Loucy (cell line): ENCODE measurements around the gene ABHD14A.

Source experiments
- H2AFZ ChIP-seq: fragments of 200-600 bp; sonication (generic); 2 replicates; pipeline ENCODE4 v1.6.0; 2016; ENCODE audit warnings: antibody characterized with exemption, mild to moderate bottlenecking, low read length, moderate library complexity
- H3F3A ChIP-seq: fragments of 200-600 bp; 2 replicates; pipeline ENCODE4 v1.6.0; 2016; ENCODE audit warnings: antibody characterized with exemption, low read depth, mild to moderate bottlenecking
- H3K27me3 ChIP-seq: fragments of 200-600 bp; sonication (generic); 2 replicates; pipeline ENCODE4 v1.6.1; 2014; ENCODE audit warnings: low read length, mild to moderate bottlenecking; ENCODE audit not compliant: insufficient read depth, poor library complexity, severe bottlenecking
- H3K36me3 ChIP-seq: fragments of 200-600 bp; sonication (generic); 2 replicates; pipeline ENCODE4 v1.6.1; 2016; ENCODE audit warnings: low read length; ENCODE audit not compliant: insufficient read depth
- H3K4me1 ChIP-seq: fragments of 200-600 bp; sonication (generic); 2 replicates; pipeline ENCODE4 v1.5.1; 2014; ENCODE audit warnings: low read length, mild to moderate bottlenecking; ENCODE audit not compliant: insufficient read depth, poor library complexity, severe bottlenecking
- H3K4me2 ChIP-seq: fragments of 200-600 bp; sonication (generic); 2 replicates; pipeline ENCODE4 v1.6.0; 2014; ENCODE audit warnings: antibody characterized with exemption, low read length, low read depth, mild to moderate bottlenecking; ENCODE audit not compliant: poor library complexity, severe bottlenecking
- H3K4me3 ChIP-seq: fragments of 200-600 bp; sonication (generic); 2 replicates; pipeline ENCODE4 v1.5.1; 2014; ENCODE audit warnings: low read length, mild to moderate bottlenecking, mixed read lengths; ENCODE audit not compliant: poor library complexity, severe bottlenecking
- H3K79me2 ChIP-seq: fragments of 200-600 bp; sonication (generic); 2 replicates; pipeline ENCODE4 v1.6.1; 2014; ENCODE audit warnings: low read length; ENCODE audit not compliant: insufficient read depth
- H3K9ac ChIP-seq: fragments of 200-600 bp; sonication (generic); 2 replicates; pipeline ENCODE4 v1.6.0; 2014; ENCODE audit warnings: mild to moderate bottlenecking, low read depth, low read length, moderate library complexity; ENCODE audit not compliant: poor library complexity, severe bottlenecking
- H3K9me2 ChIP-seq: fragments of 200-600 bp; sonication (generic); replicated peaks from 2 replicates; pipeline ENCODE4 v1.6.1; 2016; ENCODE audit warnings: low read depth, low read length, mixed read lengths
- H3K9me3 ChIP-seq: fragments of 200-600 bp; sonication (generic); 2 replicates; pipeline ENCODE4 v1.6.1; 2014; ENCODE audit warnings: mild to moderate bottlenecking, antibody characterized with exemption, low read length, low read depth; ENCODE audit not compliant: insufficient read depth
- H4K20me1 ChIP-seq: fragments of 200-600 bp; sonication (generic); 2 replicates; pipeline ENCODE4 v1.6.0; 2014; ENCODE audit warnings: antibody characterized with exemption, low read length, mild to moderate bottlenecking; ENCODE audit not compliant: insufficient read depth, poor library complexity, severe bottlenecking
- CTCF ChIP-seq: fragments of 200-600 bp; sonication (generic); conservative IDR thresholded peaks from 2 replicates; pipeline ENCODE4 v1.5.1; 2014; ENCODE audit warnings: mild to moderate bottlenecking, antibody characterized with exemption, low read length
- EZH2phosphoT487 ChIP-seq: fragments of 200-600 bp; IDR thresholded peaks from 2 replicates; pipeline ENCODE4 v1.6.1; 2018; ENCODE audit warnings: antibody characterized with exemption, mild to moderate bottlenecking, moderate library complexity, borderline replicate concordance

Gene ABHD14A

GRCh38 chr3:51953445-51953844, 21.4 kb upstream of the ABHD14A start:
- TF ChIP-seq CTCF (no peak), EZH2phosphoT487 (no peak)
- Histone ChIP-seq H3K9me2 (no peaks in the 10 kb centered on the region), H3K9me3 (no peaks in the 10 kb centered on the region), H3K4me3 (no peak overlapping the region), H3K9ac (no peak overlapping the region), H3K27me3 (no peaks in the 10 kb centered on the region), H3K4me1 (no peaks in the 10 kb centered on the region), H3F3A (no peaks in the 10 kb centered on the region), H3K79me2 (no peaks in the 10 kb centered on the region), H3K4me2 (no peak overlapping the region), H3K36me3 (no peaks in the 10 kb centered on the region), H4K20me1 (no peaks in the 10 kb centered on the region), H2AFZ (no peak overlapping the region)

GRCh38 chr3:51954105-51954504, 20.8 kb upstream of the ABHD14A start:
- H3K4me1 ChIP-seq, result no peaks in the 10 kb centered on the region
- TF ChIP-seq CTCF (no peak), EZH2phosphoT487 (no peak)
- no peaks in the 10 kb centered on the region for H3K36me3 ChIP-seq
- no peaks in the 10 kb centered on the region for H4K20me1 ChIP-seq
- H3K9me2 ChIP-seq, result no peaks in the 10 kb centered on the region
- H3F3A ChIP-seq, result no peaks in the 10 kb centered on the region
- H3K9ac ChIP-seq, result no peak overlapping the region
- H3K4me2 ChIP-seq, result no peak overlapping the region
- H3K27me3 ChIP-seq, result no peaks in the 10 kb centered on the region
- no peak overlapping the region for H3K4me3 ChIP-seq
- H3K9me3 ChIP-seq, result no peaks in the 10 kb centered on the region
- H2AFZ ChIP-seq, result no peak overlapping the region
- no peaks in the 10 kb centered on the region for H3K79me2 ChIP-seq

DNA sequence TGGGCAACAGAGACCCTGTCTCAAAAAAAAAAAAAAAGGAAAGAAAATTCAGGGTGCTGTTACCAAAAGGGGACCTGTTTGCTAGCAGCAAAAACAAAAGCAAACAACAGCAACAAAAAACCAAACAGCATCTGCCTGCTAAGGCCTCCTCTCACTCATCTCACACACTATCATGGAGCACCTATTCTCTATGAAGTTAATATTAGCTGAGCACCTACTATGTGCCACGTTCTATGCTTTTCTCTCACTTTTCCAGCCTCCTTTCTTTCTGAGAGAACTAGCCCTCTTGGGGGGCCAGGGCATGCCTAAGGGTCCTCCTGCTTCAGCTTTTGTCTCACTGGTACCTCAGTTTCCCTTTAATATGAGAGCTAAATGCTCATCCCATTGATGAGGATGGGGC, 20.2 kb upstream of the ABHD14A start:
- Histone ChIP-seq H3K9me2 (no peaks in the 10 kb centered on the region), H3K9me3 (no peaks in the 10 kb centered on the region), H3K4me3 (no peak overlapping the region), H2AFZ (no peak overlapping the region), H3F3A (no peaks in the 10 kb centered on the region), H3K9ac (no peak overlapping the region), H3K4me2 (no peak overlapping the region), H3K27me3 (no peaks in the 10 kb centered on the region), H3K4me1 (no peaks in the 10 kb centered on the region), H3K36me3 (no peaks in the 10 kb centered on the region), H4K20me1 (no peaks in the 10 kb centered on the region), H3K79me2 (no peaks in the 10 kb centered on the region)
- TF ChIP-seq CTCF (no peak), EZH2phosphoT487 (no peak)
